ENCODE measurements around the gene GPLD1.

DNA sequence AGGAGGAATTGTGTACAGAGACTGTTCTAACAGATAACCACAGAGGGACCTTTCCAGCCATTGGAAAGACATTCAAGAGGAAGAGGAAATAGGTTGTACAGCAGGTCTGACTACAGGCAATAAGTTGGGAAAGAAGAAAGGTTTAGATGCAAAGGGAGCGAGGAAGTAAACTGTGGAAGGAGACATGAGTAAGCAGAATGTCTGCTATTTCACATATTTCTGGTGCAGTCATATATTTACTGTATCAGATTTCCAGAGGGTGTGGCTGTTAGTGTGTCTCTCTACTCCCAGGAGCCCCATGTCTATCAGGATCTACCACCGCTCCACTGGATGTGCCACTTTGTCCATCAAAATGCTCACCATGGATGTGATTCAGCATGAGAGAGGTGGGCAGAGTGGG is 60.8 kb downstream of the GPLD1 start:
- TF ChIP-seq, protein P1, sequence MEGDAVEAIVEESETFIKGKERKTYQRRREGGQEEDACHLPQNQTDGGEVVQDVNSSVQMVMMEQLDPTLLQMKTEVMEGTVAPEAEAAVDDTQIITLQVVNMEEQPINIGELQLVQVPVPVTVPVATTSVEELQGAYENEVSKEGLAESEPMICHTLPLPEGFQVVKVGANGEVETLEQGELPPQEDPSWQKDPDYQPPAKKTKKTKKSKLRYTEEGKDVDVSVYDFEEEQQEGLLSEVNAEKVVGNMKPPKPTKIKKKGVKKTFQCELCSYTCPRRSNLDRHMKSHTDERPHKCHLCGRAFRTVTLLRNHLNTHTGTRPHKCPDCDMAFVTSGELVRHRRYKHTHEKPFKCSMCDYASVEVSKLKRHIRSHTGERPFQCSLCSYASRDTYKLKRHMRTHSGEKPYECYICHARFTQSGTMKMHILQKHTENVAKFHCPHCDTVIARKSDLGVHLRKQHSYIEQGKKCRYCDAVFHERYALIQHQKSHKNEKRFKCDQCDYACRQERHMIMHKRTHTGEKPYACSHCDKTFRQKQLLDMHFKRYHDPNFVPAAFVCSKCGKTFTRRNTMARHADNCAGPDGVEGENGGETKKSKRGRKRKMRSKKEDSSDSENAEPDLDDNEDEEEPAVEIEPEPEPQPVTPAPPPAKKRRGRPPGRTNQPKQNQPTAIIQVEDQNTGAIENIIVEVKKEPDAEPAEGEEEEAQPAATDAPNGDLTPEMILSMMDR (conservative IDR thresholded peaks at IDR 0.05 in 1 of 2, IDR thresholded peaks at IDR 0.05 in 1 of 2; ENCODE audit: low read depth in 1 of 2, low read length in 2 of 2), result no peak
- TF ChIP-seq EZH2 (IDR thresholded peaks at IDR 0.05; ENCODE audit: low read length, missing control alignments), result no peak
